ENCODE results near the gene RIC1.

- TF ChIP-seq CTCF (tag by site-specific recombination; IDR thresholded peaks at IDR 0.05) (no peak), ZNF121 (tag by site-specific recombination; IDR thresholded peaks at IDR 0.05) (no peak), ZNF660 (tag by site-specific recombination; IDR thresholded peaks at IDR 0.05) (no peak), ZNF175 (tag by site-specific recombination; IDR thresholded peaks at IDR 0.05) (no peak)
Observed at GRCh38 chr9:5698004-5698403, 69.1 kb downstream of the RIC1 start.
